Heart right ventricle (tissue), 16 donors: ENCODE data around the gene ABHD2. TPM values are rescaled to one million over a fixed set of nuclear protein-coding genes. Genes with fewer than 3 reads are reported as not detected.

Experiments used
- ATAC-seq, 8 donors: fragments of 200-7000 bp; cut with Tn5 transposase; one replicate each; pipeline ENCODE4 v1.9.1; 2020; ENCODE audit warnings: mild to moderate bottlenecking in 8 of 8, moderate library complexity in 8 of 8, moderate number of reproducible peaks in 1 of 8
- DNase-seq, 2 donors: peaks; one replicate each; pipeline ENCODE4 v3.0.0-alpha.2; 2020
- H3K27ac ChIP-seq, 10 donors: fragments of 200-600 bp; sonication (generic) in 2 of 10; one replicate each; pipeline versions ENCODE4 v1.5.0 to v1.8.0; 2020 to 2022; ENCODE audit warnings: mild to moderate bottlenecking in 3 of 10
- H3K27me3 ChIP-seq, 7 donors: fragments of 200-600 bp; one replicate each; pipeline ENCODE4 v1.8.0; 2021 to 2022; ENCODE audit warnings: mild to moderate bottlenecking in 2 of 7
- H3K36me3 ChIP-seq, 9 donors: fragments of 200-600 bp; sonication (generic) in 1 of 9; one replicate each; pipeline versions ENCODE4 v1.5.0 to v1.8.0; 2020 to 2022; ENCODE audit warnings: mild to moderate bottlenecking in 2 of 9
- H3K4me1 ChIP-seq, 9 donors: fragments of 200-600 bp; sonication (generic) in 1 of 9; one replicate each; pipeline versions ENCODE4 v1.5.0 to v1.8.0; 2020 to 2022; ENCODE audit warnings: mild to moderate bottlenecking in 4 of 9
- H3K4me3 ChIP-seq, 10 donors: fragments of 200-600 bp; sonication (generic) in 2 of 10; one replicate each; pipeline versions ENCODE4 v1.5.0 to v1.8.0; 2020 to 2022; ENCODE audit warnings: mild to moderate bottlenecking in 7 of 10, moderate library complexity in 2 of 10
- H3K9me3 ChIP-seq, 11 donors: fragments of 200-600 bp in 10 of 11; sonication (generic) in 2 of 11; one replicate each; pipeline versions ENCODE4 v1.5.0 to v1.8.0; 2013 to 2022; ENCODE audit warnings: mild to moderate bottlenecking in 2 of 11, control low read depth in 1 of 11, moderate library complexity in 1 of 11
- CTCF ChIP-seq, 9 donors: fragments of 200-600 bp; sonication (generic) in 2 of 9; IDR thresholded peaks; one replicate each; pipeline versions ENCODE4 v1.5.0 to v1.8.0; 2021 to 2022; ENCODE audit warnings: antibody characterized with exemption in 9 of 9, mild to moderate bottlenecking in 5 of 9, moderate library complexity in 1 of 9
- WGBS, 2 donors: extraction: QIAGEN DNeasy Blood & Tissue Kit; methylation state at CpG; one replicate each; pipeline ENCODE4 v1.1.7; 2013; ENCODE audit warnings: inconsistent platforms in 1 of 2; 5-methylcytosine and 5-hydroxymethylcytosine counted together
- intact Hi-C, 10 donors: fragments of 100-400 bp; cut with DNase I; formaldehyde crosslinking; loops; one replicate each; pipeline versions ENCODE4 v1.11.1 to v1.14.2; 2022
- polyA plus RNA-seq, 2 donors: library from polyadenylated mRNA; stranded (reverse); fragments of 200-250 nt; gene quantifications; one replicate each; pipeline ENCODE4 v1.2.3, GENCODE V29; 2013
- total RNA-seq, 10 donors: library from RNA; stranded (reverse); fragmentation: NEBNext Ultra II Directional in 3 of 10; extraction: Animal tissue kit (Norgen Biotek cat#: 25700) in 3 of 10; gene quantifications; one replicate each; pipeline versions ENCODE4 v1.2.1 to v1.2.4, GENCODE V29; 2021 to 2023
- donor health status: Arrhythmogenic right ventricular cardiomyopathy.
- donor health status: ischemic (EF 13 %, LVEDD 7.1; RV severe dilation, severe dysfunction).
- donor health status: healthy with polysubstance abuse.
- donor health status: DM: no; HTN: yes; CAD: no.
- donor health status: DM: no; HTN: no; CAD: no.
- donor health status: ischemic (EF 25% LVEDD 6.9; RV normal size, moderate dysfunction).
- donor health status: ischemic (EF 25% LVEDD 5.7; RV mildly dilated, moderate dysfunction).
- donor health status: healthy.
- donor health status: DM: yes; HTN: yes; CAD: no.
- donor health status: Ischemic cardiomyopathy.
- donor health status: ischemic (EF 35%, LVEDD 5.7; RV mildly dilated, moderate dysfunction).
- donor health status: nonischemic (EF 11% LVEDD 7.7; RV severe dilation, severe dysfunction).
- donor health status: DM: yes; HTN: yes; CAD: no.
- donor health status: PGD.
- donor health status: ischemic (EF 29% LVEDD 5.4; RV normal size, mild dysfunction).
- donor health status: nonischemic (EF 23%, LVEDD 6.1; RV moderate dilation, normal function).

ABHD2 gene
- total and polyA plus RNA-seq, 12 donors = 9.1 to 201 (median 119) TPM

GRCh38 chr15:89221543-89221942, 133.3 kb downstream of the ABHD2 start, which contains the start of gene RLBP1:
TSS of gene RLBP1 (minus strand) at chr15:89221579. CDS start at chr15:89218975, 2,604 bp downstream.
- intact Hi-C loops = no loop called here
- H3K4me3 ChIP-seq = no peak within 1 kb of the TSS

GRCh38 chr15:89225588-89225987, 137.3 kb downstream of the ABHD2 start:
- peaks cover 0 to 4% (median 0%) of the 10 kb centered on the region in 7 donors for H3K27me3 ChIP-seq
- 91 to 95% methylated on average over 5 of the region's 5 CpGs for WGBS, 2 donors
- H3K36me3 ChIP-seq = no peaks in the 10 kb centered on the region
- DNase-seq (no peak), ATAC-seq (no peak)
- no peak for TF ChIP-seq CTCF (IDR thresholded peaks at IDR 0.05)
- H3K4me1 ChIP-seq = no peaks in the 10 kb centered on the region
- no peaks in the 10 kb centered on the region for H3K9me3 ChIP-seq
- no peak overlapping the region for H3K27ac ChIP-seq
- no peak overlapping the region for H3K4me3 ChIP-seq
- intact Hi-C loops = no loop called here

More at GRCh38 chr15:89221543-89221942, 133.3 kb downstream of the ABHD2 start, which contains the start of gene RLBP1:
- no peaks in the 10 kb centered on the region for H3K4me1 ChIP-seq
- no peaks in the 10 kb centered on the region for H3K36me3 ChIP-seq
- H3K27me3 ChIP-seq = peaks cover 0 to 4% (median 0%) of the 10 kb centered on the region in 7 donors
- ATAC-seq (no peak), DNase-seq (no peak)
- WGBS, 2 donors = 71 to 85% methylated on average over 11 of the region's 11 CpGs
- no peak for TF ChIP-seq CTCF (IDR thresholded peaks at IDR 0.05)
- no peak within 1 kb of the TSS for H3K27ac ChIP-seq
- no peaks in the 10 kb centered on the region for H3K9me3 ChIP-seq

- Histone ChIP-seq H3K27ac (no peak overlapping the region), H3K4me3 (no peak overlapping the region), H3K36me3 (no peaks in the 10 kb centered on the region), H3K27me3 (no peaks in the 10 kb centered on the region), H3K9me3 (no peaks in the 10 kb centered on the region), H3K4me1 (no peaks in the 10 kb centered on the region)
- no peak for TF ChIP-seq CTCF (IDR thresholded peaks at IDR 0.05)
- DNase-seq (no peak), ATAC-seq (no peak)
- 81 to 83% methylated on average over 14 of the region's 14 CpGs for WGBS, 2 donors
- intact Hi-C loops = no loop called here
These were observed 138.3 kb downstream of the ABHD2 start for GRCh38 chr15:89226359-89227221.

GRCh38 chr15:89227425-89227824, 139.2 kb downstream of the ABHD2 start:
- no peak overlapping the region for H3K4me3 ChIP-seq
- DNase-seq = no peak
- intact Hi-C loops = no loop called here
- H3K36me3 ChIP-seq = no peaks in the 10 kb centered on the region
- TF ChIP-seq CTCF (IDR thresholded peaks at IDR 0.05) = no peak
- no peak overlapping the region for H3K27ac ChIP-seq
- H3K4me1 ChIP-seq = no peaks in the 10 kb centered on the region
- H3K9me3 ChIP-seq = no peaks in the 10 kb centered on the region
- WGBS, 2 donors = 71 to 74% methylated on average over 7 of the region's 7 CpGs
- H3K27me3 ChIP-seq = no peaks in the 10 kb centered on the region
- ATAC-seq = no peak
